ENCODE results near the gene FHOD1.

FHOD1 gene

DNA sequence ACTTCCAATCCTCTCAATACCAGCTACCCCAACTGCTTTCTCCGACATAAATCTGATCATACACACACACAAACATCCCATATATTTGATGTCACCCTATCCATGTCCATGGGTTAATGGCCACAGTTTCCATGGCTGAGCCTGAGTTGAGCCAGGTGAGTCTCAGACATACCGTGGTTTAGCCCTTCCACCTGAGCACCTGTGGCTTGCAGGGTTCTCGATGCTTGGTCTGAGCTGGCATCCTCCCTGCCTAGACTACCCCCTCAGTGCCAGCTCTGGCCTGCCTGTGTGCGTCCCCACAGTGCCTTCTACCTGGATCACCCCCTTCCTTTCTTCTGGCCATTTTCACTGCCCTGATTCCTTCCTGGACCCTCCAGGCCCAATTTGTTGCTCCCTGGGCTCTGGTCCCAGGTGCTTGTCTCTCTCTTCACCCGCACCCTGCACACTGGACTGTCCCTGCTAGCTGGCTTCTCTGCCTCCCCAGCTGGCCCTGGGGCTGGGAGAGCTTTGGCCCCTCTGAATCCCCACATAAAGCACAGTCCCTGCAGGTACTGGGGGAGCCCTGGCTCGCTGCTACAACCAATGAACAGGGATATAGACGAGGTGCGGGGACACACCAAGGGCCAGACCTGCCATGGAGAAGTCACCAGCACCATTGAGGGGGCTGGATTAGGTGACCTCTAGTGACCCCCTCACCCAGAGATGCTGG lies 41.0 kb downstream of the FHOD1 start:
- no peak for DNase-seq

- DNase-seq = no peak
These were observed 43.2 kb downstream of the FHOD1 start for GRCh38 chr16:67204076-67204475.

GRCh38 chr16:67202956-67203493 lies 44.3 kb downstream of the FHOD1 start:
- DNase-seq = no peak

DNA sequence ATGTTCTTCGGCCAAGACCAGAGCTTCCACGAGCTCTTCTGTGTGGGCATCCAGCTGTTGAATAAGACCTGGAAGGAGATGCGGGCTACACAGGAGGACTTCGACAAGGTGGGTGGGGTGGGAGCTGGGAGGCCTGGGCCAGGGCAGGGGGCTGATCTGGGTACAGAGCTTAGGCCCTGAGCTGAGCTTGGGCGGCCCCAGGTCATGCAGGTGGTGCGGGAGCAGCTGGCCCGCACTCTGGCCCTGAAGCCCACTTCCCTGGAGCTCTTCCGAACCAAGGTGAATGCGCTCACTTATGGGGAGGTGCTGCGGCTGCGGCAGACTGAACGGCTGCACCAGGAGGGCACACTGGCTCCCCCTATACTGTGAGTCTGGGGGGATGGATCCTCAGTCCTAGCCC lies 44.9 kb downstream of the FHOD1 start:
- no peak for DNase-seq

DNA sequence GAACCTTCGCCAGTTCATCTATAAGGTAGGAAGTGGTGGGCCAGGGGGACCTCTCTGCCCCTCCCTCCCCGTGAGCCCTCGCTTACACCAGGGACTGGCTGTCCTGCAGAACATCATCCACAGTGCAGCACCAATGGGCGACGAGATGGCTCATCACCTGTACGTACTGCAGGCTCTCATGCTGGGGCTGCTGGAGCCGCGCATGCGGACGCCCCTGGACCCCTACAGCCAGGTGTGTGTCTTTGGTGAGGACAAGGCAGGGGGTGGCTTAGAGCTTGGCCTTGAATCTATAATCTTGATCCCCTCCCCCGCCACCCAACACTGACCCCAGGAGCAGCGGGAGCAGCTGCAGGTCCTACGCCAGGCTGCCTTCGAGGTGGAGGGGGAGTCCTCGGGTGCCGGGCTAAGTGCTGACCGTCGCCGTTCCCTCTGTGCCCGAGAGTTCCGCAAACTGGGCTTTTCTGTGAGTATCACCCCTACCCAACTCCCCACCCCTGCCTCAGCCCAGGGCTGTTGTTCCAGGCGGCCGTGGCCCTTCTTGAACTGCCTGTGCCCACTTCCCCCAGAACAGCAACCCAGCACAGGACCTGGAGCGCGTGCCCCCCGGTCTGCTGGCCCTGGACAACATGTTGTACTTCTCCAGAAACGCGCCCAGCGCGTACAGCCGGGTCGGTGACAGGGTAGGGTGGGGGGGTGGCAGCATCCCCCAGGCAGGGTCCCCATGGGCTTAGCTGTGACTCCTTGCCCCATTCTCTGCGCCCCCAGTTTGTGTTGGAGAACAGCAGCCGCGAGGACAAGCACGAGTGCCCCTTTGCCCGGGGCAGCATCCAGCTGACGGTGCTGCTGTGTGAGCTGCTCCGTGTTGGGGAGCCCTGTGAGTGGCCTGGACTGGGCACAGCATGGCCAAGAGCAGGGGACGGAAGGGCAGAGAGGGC lies 45.6 kb downstream of the FHOD1 start:
- no peak for DNase-seq

DNA sequence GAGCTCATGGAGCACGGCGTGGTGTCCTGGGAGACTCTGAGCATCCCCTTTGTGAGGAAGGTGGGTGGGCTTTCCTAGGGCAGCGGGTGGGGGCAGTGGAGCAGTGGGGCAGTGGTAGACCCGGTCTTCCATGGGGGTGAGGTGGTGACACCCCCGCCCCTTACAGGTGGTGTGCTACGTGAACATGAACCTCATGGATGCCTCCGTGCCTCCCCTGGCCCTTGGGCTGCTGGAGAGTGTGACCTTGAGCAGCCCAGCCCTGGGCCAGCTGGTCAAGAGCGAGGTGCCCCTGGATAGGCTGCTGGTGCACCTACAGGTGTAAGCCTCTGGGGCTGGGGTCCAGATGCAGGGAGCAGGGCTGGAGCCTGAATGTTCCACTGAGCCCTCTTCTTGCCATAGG lies 46.8 kb downstream of the FHOD1 start:
- DNase-seq = no peak

DNA sequence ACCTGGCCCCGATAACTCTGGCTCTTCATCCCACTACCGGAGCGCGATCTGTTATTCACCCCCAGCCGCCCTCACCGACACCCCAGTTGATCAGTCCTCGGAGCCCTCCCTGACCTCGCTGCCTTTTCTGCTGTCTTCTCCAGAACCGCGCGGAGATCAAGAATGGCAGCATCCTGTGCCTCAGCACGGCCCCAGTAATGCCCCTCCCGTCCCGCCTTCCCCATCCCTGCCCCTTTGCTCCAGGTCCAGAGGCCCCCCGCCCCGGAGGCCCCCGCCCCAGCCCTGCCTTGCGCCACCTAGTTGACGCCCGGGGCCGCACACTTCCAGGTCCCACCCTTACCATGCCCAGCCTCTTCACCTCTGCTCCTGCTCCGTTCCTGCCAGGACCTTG lies 47.5 kb downstream of the FHOD1 start:
- DNase-seq = no peak

- DNase-seq = no peak
These were observed 48.1 kb downstream of the FHOD1 start, which contains the start of gene ELMO3 for GRCh38 chr16:67199011-67199807. Gene ELMO3, plus strand, starts transcription at chr16:67199131. Its CDS starts 196 bp downstream, at chr16:67199327.

- DNase-seq = no peak
These were observed 49.0 kb downstream of the FHOD1 start for GRCh38 chr16:67198238-67198734.

DNA sequence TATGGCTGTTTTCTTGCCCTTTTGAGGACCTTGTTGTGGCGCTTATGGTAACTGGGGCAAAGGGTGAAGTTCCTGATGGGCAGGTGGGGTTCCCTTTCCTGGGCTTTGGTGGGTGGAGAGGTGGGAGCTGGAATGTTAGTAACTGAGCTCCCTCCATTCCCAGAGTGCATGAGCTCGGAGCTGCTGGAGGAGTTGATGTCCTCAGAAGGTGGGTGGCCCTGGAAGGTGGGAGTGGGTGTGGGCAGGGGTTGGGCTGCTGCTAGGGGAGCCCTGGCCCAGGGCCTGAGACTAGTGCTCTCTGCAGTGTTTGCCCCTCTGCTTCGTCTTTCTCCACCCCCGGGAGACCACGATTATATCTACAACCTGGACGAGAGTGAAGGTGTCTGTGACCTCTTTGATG lies 49.6 kb downstream of the FHOD1 start:
- no peak for DNase-seq

- DNase-seq = no peak
These were observed 50.4 kb downstream of the FHOD1 start for GRCh38 chr16:67196881-67197280.

DNA sequence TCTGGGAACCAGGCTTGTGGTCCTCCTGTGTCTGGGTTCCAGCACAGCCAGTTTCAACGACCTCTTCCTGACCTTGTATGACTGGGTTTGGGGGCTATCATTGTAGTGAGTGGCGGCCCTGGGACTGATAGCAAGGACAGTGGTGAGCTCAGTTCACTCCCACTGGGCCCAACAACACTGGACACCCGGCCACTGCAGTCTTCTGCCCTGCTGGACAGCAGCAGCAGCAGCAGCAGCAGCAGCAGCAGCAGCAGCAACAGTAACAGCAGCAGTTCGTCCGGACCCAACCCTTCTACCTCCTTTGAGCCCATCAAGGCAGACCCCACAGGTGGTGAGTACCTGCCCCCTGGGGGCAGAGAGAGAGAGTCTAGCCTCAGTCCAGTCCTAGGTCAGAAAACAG lies 51.6 kb downstream of the FHOD1 start:
- no peak for DNase-seq

GRCh38 chr16:67194260-67194659 lies 53.0 kb downstream of the FHOD1 start:
- no peak for DNase-seq

DNA sequence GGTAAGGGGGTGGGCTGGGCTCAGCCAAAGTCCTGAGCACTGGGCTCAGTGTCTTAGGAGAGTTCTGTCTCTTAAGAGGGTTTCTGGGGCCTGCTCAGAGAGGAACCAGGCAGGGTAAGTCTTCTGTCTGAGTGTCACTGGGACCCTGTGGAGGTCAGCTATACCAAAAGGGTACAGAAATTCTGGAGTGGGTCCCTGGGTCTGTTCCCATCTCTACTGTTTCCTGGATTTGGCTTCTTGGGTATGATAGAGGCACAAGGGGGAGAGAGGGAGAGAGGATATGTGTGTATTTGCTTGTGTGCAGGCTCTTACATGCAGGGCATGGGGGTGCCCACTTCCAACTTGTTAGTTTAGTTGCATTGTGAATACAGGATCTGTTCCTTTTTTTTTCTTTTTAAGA lies 53.7 kb downstream of the FHOD1 start:
- no peak for DNase-seq

DNA sequence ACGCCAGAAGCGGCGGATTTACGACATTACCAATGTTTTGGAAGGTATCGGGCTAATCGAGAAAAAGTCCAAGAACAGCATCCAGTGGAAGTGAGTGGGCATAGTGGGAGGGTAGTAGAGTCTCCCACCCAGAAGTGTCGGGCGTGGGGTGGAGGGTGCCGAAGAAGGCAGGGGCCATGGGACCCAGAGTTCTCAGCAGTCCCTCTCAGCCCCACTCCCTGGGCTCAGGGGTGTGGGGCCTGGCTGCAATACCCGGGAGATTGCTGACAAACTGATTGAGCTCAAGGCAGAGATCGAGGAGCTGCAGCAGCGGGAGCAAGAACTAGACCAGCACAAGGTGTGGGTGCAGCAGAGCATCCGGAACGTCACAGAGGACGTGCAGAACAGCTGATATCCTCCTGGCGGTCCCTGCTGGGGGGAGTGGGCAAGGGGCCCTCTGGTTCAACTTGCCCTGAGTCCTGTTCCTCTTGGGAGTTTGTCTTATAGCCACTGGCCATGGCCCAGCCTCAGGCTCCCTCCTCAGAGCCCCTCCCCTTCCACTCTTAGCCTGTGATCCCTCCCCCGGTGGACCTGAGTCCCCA lies 54.4 kb downstream of the FHOD1 start:
- no peak for DNase-seq

GRCh38 chr16:67191995-67192681 lies 55.1 kb downstream of the FHOD1 start, which contains the start of gene E2F4:
Gene E2F4, plus strand, starts transcription at chr16:67192155. Its CDS starts 73 bp downstream, at chr16:67192228.
- no peak for DNase-seq

DNA sequence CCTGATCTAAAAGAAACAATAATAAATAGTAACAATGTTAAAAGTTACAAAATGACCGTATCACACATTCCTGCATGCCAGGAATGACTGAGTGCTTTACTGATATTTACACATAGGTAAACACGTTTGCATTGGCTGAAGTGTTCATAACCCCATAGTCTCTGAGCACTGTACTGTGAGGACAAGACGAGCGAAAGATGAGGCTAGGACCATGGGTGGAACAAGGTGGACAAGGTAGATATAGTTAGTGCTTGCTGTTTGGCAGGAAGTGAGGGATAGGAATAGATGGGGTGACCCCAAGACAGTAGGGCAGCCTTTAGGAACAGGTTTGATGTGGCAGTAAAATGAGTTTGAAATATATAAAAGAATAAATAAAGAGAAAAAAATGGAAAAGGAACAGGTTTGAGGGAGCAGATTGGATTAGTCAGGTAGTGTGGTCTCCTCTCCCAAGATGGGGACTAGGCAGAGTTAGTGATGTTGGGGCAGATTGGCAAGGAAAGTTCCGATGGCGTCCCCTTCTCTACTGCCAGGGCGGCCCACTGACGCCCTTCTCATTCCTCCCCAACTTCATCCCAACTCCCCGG lies 55.8 kb downstream of the FHOD1 start:
- no peak for DNase-seq

GRCh38 chr16:67190448-67191399 lies 56.6 kb downstream of the FHOD1 start:
- DNase-seq = no peak

GRCh38 chr16:67190041-67190440 lies 57.2 kb downstream of the FHOD1 start, which contains the start of gene EXOC3L1:
Gene EXOC3L1, minus strand, starts transcription at chr16:67190136. Its CDS starts 460 bp downstream, at chr16:67189676.
- DNase-seq = no peak

DNA sequence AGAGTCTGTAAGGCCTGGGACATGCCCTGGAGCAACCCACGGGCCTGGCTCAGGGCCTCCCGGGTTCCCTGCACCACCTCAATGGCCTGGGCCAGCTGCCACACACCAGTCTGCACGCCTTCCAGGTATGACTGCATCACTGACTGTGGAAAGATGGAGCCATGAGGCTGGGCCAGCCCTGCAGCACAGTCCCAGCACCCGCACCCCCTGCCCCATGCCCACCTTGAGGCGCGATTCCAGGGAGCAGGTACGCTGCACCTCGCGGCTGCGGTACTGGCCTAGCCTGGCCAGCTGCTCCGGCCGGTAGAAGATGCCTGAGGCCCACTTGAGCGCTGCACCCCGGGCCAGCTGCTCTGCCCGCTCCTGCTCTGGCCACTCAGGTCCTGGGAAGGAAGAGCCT lies 58.5 kb downstream of the FHOD1 start:
- no peak for DNase-seq

Measured in NCI-H2081 treated with DMSO at 0.1 percent for 48 hours (cell line).